Measurements from ENCODE around the gene ROPN1L. TPM values are rescaled to one million over a fixed set of nuclear protein-coding genes. Genes with fewer than 3 reads are reported as not detected.

Gene ROPN1L
- total RNA-seq, 1 experiment from 2014 or later = 0.24 TPM

GRCh38 chr5:10453545-10453944, 11.9 kb downstream of the ROPN1L start:
- no peaks in the 10 kb centered on the region for H3K9me3 ChIP-seq (ENCODE audit: low read depth, low read length, poor library complexity, severe bottlenecking)
- POLR2A ChIA-PET (ENCODE audit: low non-redundant PET) = no interaction called here
- no peak for TF ChIP-seq EZH2 (IDR thresholded peaks at IDR 0.05; ENCODE audit: borderline replicate concordance, low read depth, low read length, poor library complexity, severe bottlenecking)
- TF ChIP-seq, protein P1, sequence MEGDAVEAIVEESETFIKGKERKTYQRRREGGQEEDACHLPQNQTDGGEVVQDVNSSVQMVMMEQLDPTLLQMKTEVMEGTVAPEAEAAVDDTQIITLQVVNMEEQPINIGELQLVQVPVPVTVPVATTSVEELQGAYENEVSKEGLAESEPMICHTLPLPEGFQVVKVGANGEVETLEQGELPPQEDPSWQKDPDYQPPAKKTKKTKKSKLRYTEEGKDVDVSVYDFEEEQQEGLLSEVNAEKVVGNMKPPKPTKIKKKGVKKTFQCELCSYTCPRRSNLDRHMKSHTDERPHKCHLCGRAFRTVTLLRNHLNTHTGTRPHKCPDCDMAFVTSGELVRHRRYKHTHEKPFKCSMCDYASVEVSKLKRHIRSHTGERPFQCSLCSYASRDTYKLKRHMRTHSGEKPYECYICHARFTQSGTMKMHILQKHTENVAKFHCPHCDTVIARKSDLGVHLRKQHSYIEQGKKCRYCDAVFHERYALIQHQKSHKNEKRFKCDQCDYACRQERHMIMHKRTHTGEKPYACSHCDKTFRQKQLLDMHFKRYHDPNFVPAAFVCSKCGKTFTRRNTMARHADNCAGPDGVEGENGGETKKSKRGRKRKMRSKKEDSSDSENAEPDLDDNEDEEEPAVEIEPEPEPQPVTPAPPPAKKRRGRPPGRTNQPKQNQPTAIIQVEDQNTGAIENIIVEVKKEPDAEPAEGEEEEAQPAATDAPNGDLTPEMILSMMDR (conservative IDR thresholded peaks at IDR 0.05; ENCODE audit: low read depth, low read length) = no peak
- H3K4me3 ChIP-seq (ENCODE audit: low read depth, low read length, poor library complexity, severe bottlenecking) = no peak overlapping the region
- no peaks in the 10 kb centered on the region for H3K4me1 ChIP-seq (ENCODE audit: insufficient read depth, low read length, poor library complexity, severe bottlenecking)
- no TSS peak for BruUV-seq (replicated peaks)
- H3K27me3 ChIP-seq (replicated peaks; ENCODE audit: insufficient read depth, low read depth, low read length, poor library complexity) = no peaks in the 10 kb centered on the region
- DNase-seq (ENCODE audit: low spot score) = no peak
- intact Hi-C loops (cut with micrococcal nuclease; ENCODE audit: unreplicated experiment) = loop anchor here (10.0 kb wide), 1 partner anchor 1571 kb away; no protein-coding TSS in a partner anchor
- no peaks in the 10 kb centered on the region for H3K36me3 ChIP-seq (ENCODE audit: insufficient read depth, low read length, poor library complexity, severe bottlenecking)
- CTCF ChIA-PET = interaction anchor here (0.9 to 2.1 kb wide), 3 partner anchors 170 to 174 kb away, joined by 4 to 29 read pairs (median 7); no protein-coding TSS in a partner anchor
- H3K27ac ChIP-seq (ENCODE audit: low read depth, low read length, poor library complexity, severe bottlenecking) = no peak overlapping the region

- Histone ChIP-seq H3K36me3 (ENCODE audit: insufficient read depth, low read length, poor library complexity, severe bottlenecking) (no peaks in the 10 kb centered on the region), H3K4me1 (ENCODE audit: insufficient read depth, low read length, poor library complexity, severe bottlenecking) (no peaks in the 10 kb centered on the region), H3K27me3 (replicated peaks; ENCODE audit: insufficient read depth, low read depth, low read length, poor library complexity) (no peaks in the 10 kb centered on the region), H3K9me3 (ENCODE audit: low read depth, low read length, poor library complexity, severe bottlenecking) (no peaks in the 10 kb centered on the region), H3K4me3 (ENCODE audit: low read depth, low read length, poor library complexity, severe bottlenecking) (no peak overlapping the region), H3K27ac (ENCODE audit: low read depth, low read length, poor library complexity, severe bottlenecking) (no peak overlapping the region)
- ChIA-PET CTCF (interaction anchor here (0.7 to 0.9 kb wide), 2 partner anchors 153 to 173 kb away, joined by 4 read pairs; no protein-coding TSS in a partner anchor), POLR2A (ENCODE audit: low non-redundant PET) (no interaction called here)
- no TSS peak for BruUV-seq (replicated peaks)
- intact Hi-C loops (cut with micrococcal nuclease; ENCODE audit: unreplicated experiment) = loop anchor here (10.0 kb wide), 1 partner anchor 1570 kb away; no protein-coding TSS in a partner anchor
- no peak for DNase-seq (ENCODE audit: low spot score)
- TF ChIP-seq, protein P1 (conservative IDR thresholded peaks at IDR 0.05; ENCODE audit: low read depth, low read length) = no peak
- TF ChIP-seq EZH2 (IDR thresholded peaks at IDR 0.05; ENCODE audit: borderline replicate concordance, low read depth, low read length, poor library complexity, severe bottlenecking) = no peak
Observed at GRCh38 chr5:10454591-10455276, 13.1 kb downstream of the ROPN1L start.

- ChIA-PET POLR2A (ENCODE audit: low non-redundant PET) (no interaction called here), CTCF (no interaction called here)
- intact Hi-C loops (cut with micrococcal nuclease; ENCODE audit: unreplicated experiment) = loop anchor here (10.0 kb wide), 1 partner anchor 1570 kb away; no protein-coding TSS in a partner anchor
- no peaks in the 10 kb centered on the region for H3K4me1 ChIP-seq (ENCODE audit: insufficient read depth, low read length, poor library complexity, severe bottlenecking)
- TF ChIP-seq, protein P1 (conservative IDR thresholded peaks at IDR 0.05; ENCODE audit: low read depth, low read length) = no peak
- no peak for TF ChIP-seq EZH2 (IDR thresholded peaks at IDR 0.05; ENCODE audit: borderline replicate concordance, low read depth, low read length, poor library complexity, severe bottlenecking)
- no TSS peak for BruUV-seq (replicated peaks)
- H3K27me3 ChIP-seq (replicated peaks; ENCODE audit: insufficient read depth, low read depth, low read length, poor library complexity) = no peaks in the 10 kb centered on the region
- DNase-seq (ENCODE audit: low spot score) = no peak
- H3K27ac ChIP-seq (ENCODE audit: low read depth, low read length, poor library complexity, severe bottlenecking) = no peak overlapping the region
- no peaks in the 10 kb centered on the region for H3K9me3 ChIP-seq (ENCODE audit: low read depth, low read length, poor library complexity, severe bottlenecking)
- no peak overlapping the region for H3K4me3 ChIP-seq (ENCODE audit: low read depth, low read length, poor library complexity, severe bottlenecking)
- no peaks in the 10 kb centered on the region for H3K36me3 ChIP-seq (ENCODE audit: insufficient read depth, low read length, poor library complexity, severe bottlenecking)
Observed at GRCh38 chr5:10455277-10455670, 13.6 kb downstream of the ROPN1L start.

Measured in A673 (cell line).